Mesendoderm (in vitro differentiated cells): ENCODE results near the gene NPR3.

Experiments
- DNase-seq: peaks from one replicate; pipeline ENCODE4 v3.0.0; 2013
- H2AK5ac ChIP-seq: 2 replicates; pipeline ENCODE4 v1.6.1; 2013; ENCODE audit warnings: low read length, inconsistent platforms
- H2BK120ac ChIP-seq: 2 replicates; pipeline ENCODE4 v1.6.1; 2013; ENCODE audit warnings: low read depth, mild to moderate bottlenecking, low read length, moderate library complexity, mixed read lengths
- H2BK15ac ChIP-seq: replicated peaks from 2 replicates; pipeline ENCODE4 v1.6.1; 2013; ENCODE audit warnings: low read depth, mild to moderate bottlenecking, moderate library complexity
- H2BK5ac ChIP-seq: 2 replicates; pipeline ENCODE4 v1.6.1; 2013; ENCODE audit warnings: low read length, inconsistent platforms
- H3K18ac ChIP-seq: 2 replicates; pipeline ENCODE4 v1.6.1; 2013; ENCODE audit warnings: mild to moderate bottlenecking, low read length, mixed read lengths
- H3K23ac ChIP-seq: one replicate; pipeline ENCODE4 v1.6.1; 2013; ENCODE audit warnings: low read length
- H3K27ac ChIP-seq: 2 replicates; pipeline ENCODE4 v1.5.1; 2013; ENCODE audit warnings: low read depth, mild to moderate bottlenecking, inconsistent platforms, low read length, moderate library complexity
- H3K27me3 ChIP-seq: 2 replicates; pipeline ENCODE4 v1.6.1; 2013; ENCODE audit warnings: low read length, control low read depth, mild to moderate bottlenecking, inconsistent platforms; ENCODE audit not compliant: insufficient read depth, poor library complexity
- H3K36me3 ChIP-seq: 2 replicates; pipeline ENCODE4 v1.6.1; 2013; ENCODE audit warnings: low read length, inconsistent platforms; ENCODE audit not compliant: control insufficient read depth, insufficient read depth
- H3K4ac ChIP-seq: one replicate; pipeline ENCODE4 v1.6.1; 2013; ENCODE audit warnings: low read depth, mild to moderate bottlenecking, low read length, moderate library complexity
- H3K4me1 ChIP-seq: 2 replicates; pipeline ENCODE4 v1.6.1; 2013; ENCODE audit warnings: low read depth, low read length, inconsistent platforms; ENCODE audit not compliant: control insufficient read depth
- H3K4me2 ChIP-seq: 2 replicates; pipeline ENCODE4 v1.6.1; 2013; ENCODE audit warnings: low read length
- H3K4me3 ChIP-seq: 2 replicates; pipeline ENCODE4 v1.5.1; 2013; ENCODE audit warnings: mild to moderate bottlenecking, low read length
- H3K56ac ChIP-seq: one replicate; pipeline ENCODE4 v1.6.1; 2013; ENCODE audit warnings: low read length
- H3K79me1 ChIP-seq: 2 replicates; pipeline ENCODE4 v1.6.1; 2013; ENCODE audit warnings: low read length, inconsistent platforms
- H3K79me2 ChIP-seq: 2 replicates; pipeline ENCODE4 v1.6.1; 2013; ENCODE audit warnings: mild to moderate bottlenecking, low read length; ENCODE audit not compliant: control insufficient read depth, insufficient read depth
- H3K9ac ChIP-seq: 2 replicates; pipeline ENCODE4 v1.6.1; 2013; ENCODE audit warnings: low read length, inconsistent platforms
- H4K5ac ChIP-seq: one replicate; pipeline ENCODE4 v1.6.1; 2013; ENCODE audit warnings: low read length
- H4K8ac ChIP-seq: one replicate; pipeline ENCODE4 v1.6.1; 2013; ENCODE audit warnings: low read depth, mild to moderate bottlenecking, control low read depth, low read length, moderate library complexity
- WGBS: extraction: QIAGEN DNeasy Blood & Tissue Kit; methylation state at CpG from one replicate; pipeline ENCODE4 v1.1.7; 2013; ENCODE audit warnings: low lambda C conversion rate, missing lambda C conversion rate; ENCODE audit not compliant: insufficient coverage; ENCODE audit errors: extremely low coverage; 5-methylcytosine and 5-hydroxymethylcytosine counted together

The NPR3 gene

GRCh38 chr5:32687499-32687831 lies 23.7 kb upstream of the NPR3 start:
- H3K36me3 ChIP-seq, result no peaks in the 10 kb centered on the region
- no peaks in the 10 kb centered on the region for H3K27me3 ChIP-seq
- H3K9ac ChIP-seq, result no peak overlapping the region
- H2BK120ac ChIP-seq, result no peak overlapping the region
- H3K4me2 ChIP-seq, result no peak overlapping the region
- no peak overlapping the region for H3K27ac ChIP-seq
- H2AK5ac ChIP-seq, result no peak overlapping the region
- H3K18ac ChIP-seq, result no peak overlapping the region
- no peak overlapping the region for H2BK5ac ChIP-seq
- no peak overlapping the region for H4K5ac ChIP-seq
- no peak overlapping the region for H3K4ac ChIP-seq
- no peak for DNase-seq
- no peak overlapping the region for H3K23ac ChIP-seq
- H3K79me1 ChIP-seq, result no peaks in the 10 kb centered on the region
- no peak overlapping the region for H2BK15ac ChIP-seq
- no peak overlapping the region for H3K4me3 ChIP-seq
- H3K56ac ChIP-seq, result no peak overlapping the region
- no peaks in the 10 kb centered on the region for H3K4me1 ChIP-seq
- H3K79me2 ChIP-seq, result no peaks in the 10 kb centered on the region
- no peak overlapping the region for H4K8ac ChIP-seq

- H3K4me3 ChIP-seq, result no peak overlapping the region
- H4K5ac ChIP-seq, result no peak overlapping the region
- no peak overlapping the region for H3K9ac ChIP-seq
- H3K79me1 ChIP-seq, result no peaks in the 10 kb centered on the region
- H3K27me3 ChIP-seq, result no peaks in the 10 kb centered on the region
- H3K23ac ChIP-seq, result no peak overlapping the region
- H3K4me1 ChIP-seq, result no peaks in the 10 kb centered on the region
- no peaks in the 10 kb centered on the region for H3K36me3 ChIP-seq
- no peak overlapping the region for H4K8ac ChIP-seq
- H3K79me2 ChIP-seq, result no peaks in the 10 kb centered on the region
- no peak overlapping the region for H3K56ac ChIP-seq
- no peak overlapping the region for H2BK15ac ChIP-seq
- no CpG with 5 or more reads among the region's 2 CpGs for WGBS
- no peak overlapping the region for H2BK5ac ChIP-seq
- no peak overlapping the region for H3K4me2 ChIP-seq
- H3K4ac ChIP-seq, result no peak overlapping the region
- H2BK120ac ChIP-seq, result no peak overlapping the region
- peak; percentile 45 for DNase-seq
- no peak overlapping the region for H3K18ac ChIP-seq
- no peak overlapping the region for H3K27ac ChIP-seq
- H2AK5ac ChIP-seq, result no peak overlapping the region
These were observed 21.0 kb upstream of the NPR3 start for GRCh38 chr5:32690153-32690552.

- no peak overlapping the region for H3K23ac ChIP-seq
- H2AK5ac ChIP-seq, result no peak overlapping the region
- no peaks in the 10 kb centered on the region for H3K79me1 ChIP-seq
- H2BK5ac ChIP-seq, result no peak overlapping the region
- no peaks in the 10 kb centered on the region for H3K4me1 ChIP-seq
- no peak overlapping the region for H3K9ac ChIP-seq
- no peaks in the 10 kb centered on the region for H3K79me2 ChIP-seq
- H3K4ac ChIP-seq, result no peak overlapping the region
- no peak overlapping the region for H2BK15ac ChIP-seq
- no peak overlapping the region for H3K18ac ChIP-seq
- no CpG with 5 or more reads among the region's 3 CpGs for WGBS
- H3K56ac ChIP-seq, result no peak overlapping the region
- no peak overlapping the region for H3K4me3 ChIP-seq
- no peak overlapping the region for H2BK120ac ChIP-seq
- no peak overlapping the region for H4K8ac ChIP-seq
- no peak overlapping the region for H4K5ac ChIP-seq
- no peak for DNase-seq
- no peak overlapping the region for H3K4me2 ChIP-seq
- H3K36me3 ChIP-seq, result no peaks in the 10 kb centered on the region
- no peaks in the 10 kb centered on the region for H3K27me3 ChIP-seq
- H3K27ac ChIP-seq, result no peak overlapping the region
These were observed 20.5 kb upstream of the NPR3 start for GRCh38 chr5:32690666-32691065.

GRCh38 chr5:32692036-32692746 lies 18.9 kb upstream of the NPR3 start:
- no peaks in the 10 kb centered on the region for H3K36me3 ChIP-seq

GRCh38 chr5:32703957-32704356 lies 7.2 kb upstream of the NPR3 start:
- H3K56ac ChIP-seq, result no peak overlapping the region
- H3K4me2 ChIP-seq, result no peak overlapping the region
- no peak overlapping the region for H2AK5ac ChIP-seq
- no peak overlapping the region for H2BK15ac ChIP-seq
- no peaks in the 10 kb centered on the region for H3K4me1 ChIP-seq
- H4K8ac ChIP-seq, result no peak overlapping the region
- no peak overlapping the region for H2BK5ac ChIP-seq
- no peaks in the 10 kb centered on the region for H3K27me3 ChIP-seq
- no peak for DNase-seq
- no peaks in the 10 kb centered on the region for H3K79me1 ChIP-seq
- no peak overlapping the region for H3K23ac ChIP-seq
- no peak overlapping the region for H3K4ac ChIP-seq
- H3K4me3 ChIP-seq, result no peak overlapping the region
- no peak overlapping the region for H4K5ac ChIP-seq
- no peak overlapping the region for H3K9ac ChIP-seq
- H3K27ac ChIP-seq, result no peak overlapping the region
- H3K36me3 ChIP-seq, result no peaks in the 10 kb centered on the region
- H3K18ac ChIP-seq, result no peak overlapping the region
- H3K79me2 ChIP-seq, result no peaks in the 10 kb centered on the region
- H2BK120ac ChIP-seq, result no peak overlapping the region

More at GRCh38 chr5:32692036-32692746, 18.9 kb upstream of the NPR3 start:
- Histone ChIP-seq H3K9ac (no peak overlapping the region), H2AK5ac (no peak overlapping the region), H2BK120ac (no peak overlapping the region), H3K56ac (no peak overlapping the region), H3K4me1 (no peaks in the 10 kb centered on the region), H3K18ac (no peak overlapping the region), H3K4me3 (no peak overlapping the region), H3K79me1 (no peaks in the 10 kb centered on the region), H4K5ac (no peak overlapping the region), H3K27me3 (no peaks in the 10 kb centered on the region), H4K8ac (no peak overlapping the region), H3K27ac (no peak overlapping the region), H3K79me2 (no peaks in the 10 kb centered on the region), H2BK5ac (no peak overlapping the region), H3K4ac (no peak overlapping the region), H2BK15ac (no peak overlapping the region), H3K4me2 (no peak overlapping the region), H3K23ac (no peak overlapping the region)
- no CpG with 5 or more reads among the region's 3 CpGs for WGBS
- DNase-seq, result no peak

GRCh38 chr5:32707418-32707997 lies 3.6 kb upstream of the NPR3 start:
- peaks cover 4% of the 10 kb centered on the region for H3K4me1 ChIP-seq
- H2BK5ac ChIP-seq, result no peak overlapping the region
- no CpG with 5 or more reads among the region's 2 CpGs for WGBS
- H3K56ac ChIP-seq, result no peak overlapping the region
- peak; percentile 53 for DNase-seq
- no peak overlapping the region for H3K18ac ChIP-seq
- H3K27me3 ChIP-seq, result peaks cover 24% of the 10 kb centered on the region
- H2BK120ac ChIP-seq, result no peak overlapping the region
- no peak overlapping the region for H3K4me3 ChIP-seq
- no peaks in the 10 kb centered on the region for H3K36me3 ChIP-seq
- H2BK15ac ChIP-seq, result no peak overlapping the region
- H3K23ac ChIP-seq, result no peak overlapping the region
- H3K4me2 ChIP-seq, result no peak overlapping the region
- H3K4ac ChIP-seq, result no peak overlapping the region
- H3K27ac ChIP-seq, result no peak overlapping the region
- H3K79me2 ChIP-seq, result no peaks in the 10 kb centered on the region
- H4K5ac ChIP-seq, result no peak overlapping the region
- H4K8ac ChIP-seq, result no peak overlapping the region
- no peak overlapping the region for H3K9ac ChIP-seq
- no peaks in the 10 kb centered on the region for H3K79me1 ChIP-seq
- no peak overlapping the region for H2AK5ac ChIP-seq
